C4-2B (cell line): Measurements from ENCODE around the gene SLC16A11.
A peak's percentile ranks its signal among the peaks of the same experiment; 100 is the strongest.

ENCODE experiments used
- CTCF ChIP-seq: fragments of 450-650 bp; conservative IDR thresholded peaks from 2 replicates; pipeline ENCODE4 v1.5.1; 2017; ENCODE audit warnings: mild to moderate bottlenecking
- ZFX ChIP-seq: fragments of 450-650 bp; IDR thresholded peaks from 2 replicates; pipeline ENCODE4 v1.6.1; 2017

- TF ChIP-seq CTCF (peak; percentile 70), ZFX (no peak)
Observed at GRCh38 chr17:7014995-7015958, 28.6 kb downstream of the SLC16A11 start.
